ENCODE data around the gene TLR8. TPM values are rescaled to one million over a fixed set of nuclear protein-coding genes. Genes with fewer than 3 reads are reported as not detected.

TLR8 gene
- total RNA-seq, 2 donors from 2014 or later, result 0.35 to 1.6 TPM

GRCh38 chrX:12901486-12901885 lies 4.9 kb upstream of the TLR8 start:
- H3K4me3 ChIP-seq, result no peak overlapping the region
- H3K9ac ChIP-seq (ENCODE audit: low read depth in 2 of 2, low read length in 2 of 2), result no peak overlapping the region
- TF ChIP-seq, protein P1, sequence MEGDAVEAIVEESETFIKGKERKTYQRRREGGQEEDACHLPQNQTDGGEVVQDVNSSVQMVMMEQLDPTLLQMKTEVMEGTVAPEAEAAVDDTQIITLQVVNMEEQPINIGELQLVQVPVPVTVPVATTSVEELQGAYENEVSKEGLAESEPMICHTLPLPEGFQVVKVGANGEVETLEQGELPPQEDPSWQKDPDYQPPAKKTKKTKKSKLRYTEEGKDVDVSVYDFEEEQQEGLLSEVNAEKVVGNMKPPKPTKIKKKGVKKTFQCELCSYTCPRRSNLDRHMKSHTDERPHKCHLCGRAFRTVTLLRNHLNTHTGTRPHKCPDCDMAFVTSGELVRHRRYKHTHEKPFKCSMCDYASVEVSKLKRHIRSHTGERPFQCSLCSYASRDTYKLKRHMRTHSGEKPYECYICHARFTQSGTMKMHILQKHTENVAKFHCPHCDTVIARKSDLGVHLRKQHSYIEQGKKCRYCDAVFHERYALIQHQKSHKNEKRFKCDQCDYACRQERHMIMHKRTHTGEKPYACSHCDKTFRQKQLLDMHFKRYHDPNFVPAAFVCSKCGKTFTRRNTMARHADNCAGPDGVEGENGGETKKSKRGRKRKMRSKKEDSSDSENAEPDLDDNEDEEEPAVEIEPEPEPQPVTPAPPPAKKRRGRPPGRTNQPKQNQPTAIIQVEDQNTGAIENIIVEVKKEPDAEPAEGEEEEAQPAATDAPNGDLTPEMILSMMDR (IDR thresholded peaks at IDR 0.05), result peak; percentile 79
- H3K9me3 ChIP-seq, result no peaks in the 10 kb centered on the region
- H3K27ac ChIP-seq, result no peak overlapping the region
- no peaks in the 10 kb centered on the region for H3K4me1 ChIP-seq
- DNase-seq, result peak; percentile 77
- intact Hi-C loops (cut with DNase I), result no loop called here
- H3K27me3 ChIP-seq, result no peaks in the 10 kb centered on the region
- H3K36me3 ChIP-seq, result no peaks in the 10 kb centered on the region

DNA sequence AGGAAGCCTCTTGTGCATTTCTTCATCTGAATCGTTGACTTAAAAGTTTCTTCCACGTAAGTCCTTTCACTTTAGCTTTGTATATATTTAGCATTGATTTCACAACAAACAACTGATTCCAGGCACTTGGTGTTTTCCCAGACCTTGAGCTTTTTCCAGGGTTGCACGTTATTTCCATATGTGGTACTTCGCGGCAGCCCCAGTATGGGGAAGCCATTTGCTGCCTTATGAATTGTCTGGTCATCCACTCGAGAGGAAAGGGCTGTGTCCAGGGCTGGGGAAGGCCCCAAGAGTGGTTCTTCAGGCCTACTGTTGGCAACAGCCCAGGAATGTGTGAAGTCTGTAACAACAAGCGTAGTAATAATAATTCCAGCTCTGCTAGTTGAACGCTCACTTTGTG lies 2.8 kb upstream of the TLR8 start:
- H3K27ac ChIP-seq, result no peak overlapping the region
- H3K9me3 ChIP-seq, result no peaks in the 10 kb centered on the region
- no peaks in the 10 kb centered on the region for H3K4me1 ChIP-seq
- no peaks in the 10 kb centered on the region for H3K36me3 ChIP-seq
- TF ChIP-seq, protein P1 (IDR thresholded peaks at IDR 0.05), result no peak
- no peak for DNase-seq
- H3K4me3 ChIP-seq, result no peak overlapping the region
- intact Hi-C loops (cut with DNase I), result no loop called here
- H3K9ac ChIP-seq (ENCODE audit: low read depth in 2 of 2, low read length in 2 of 2), result no peak overlapping the region
- no peaks in the 10 kb centered on the region for H3K27me3 ChIP-seq

DNA sequence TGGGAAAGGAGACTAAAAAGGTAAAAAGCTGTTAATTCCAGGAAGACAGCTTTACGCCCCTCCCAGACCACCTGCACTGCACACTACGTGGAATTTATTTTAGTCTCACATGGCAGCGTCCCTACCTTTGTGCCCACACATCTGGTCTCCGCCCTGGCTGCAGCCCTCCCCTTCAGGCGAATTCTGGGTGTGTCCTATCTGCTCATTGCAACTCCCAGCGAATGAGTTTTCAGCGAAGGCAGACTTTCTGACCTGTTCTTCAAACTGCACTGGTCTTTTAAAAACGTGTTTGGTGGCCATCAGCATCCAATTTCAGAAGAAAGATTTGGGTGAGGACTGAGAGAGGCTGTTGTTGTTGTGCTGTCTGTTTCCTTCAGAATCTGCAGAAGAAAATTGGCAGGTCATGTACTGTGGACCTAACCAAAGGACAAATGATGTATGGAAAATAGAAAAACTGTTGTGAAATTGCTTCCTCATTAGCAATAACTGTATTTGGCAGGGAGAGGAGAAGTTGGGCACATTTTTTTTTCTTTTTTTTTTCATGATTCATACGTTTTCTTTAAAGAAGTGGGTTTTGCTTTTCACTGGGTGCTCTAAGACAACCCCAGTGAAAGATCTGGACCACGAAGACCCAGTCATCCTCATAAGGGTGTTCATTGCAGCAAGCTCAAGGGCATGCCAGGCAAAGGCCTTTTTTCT lies 4.2 kb downstream of the TLR8 start:
- DNase-seq, result no peak
- no peak overlapping the region for H3K4me3 ChIP-seq
- no peaks in the 10 kb centered on the region for H3K36me3 ChIP-seq
- H3K4me1 ChIP-seq, result no peaks in the 10 kb centered on the region
- TF ChIP-seq, protein P1 (IDR thresholded peaks at IDR 0.05), result no peak
- H3K27ac ChIP-seq, result no peak overlapping the region
- H3K27me3 ChIP-seq, result no peaks in the 10 kb centered on the region
- H3K9me3 ChIP-seq, result no peaks in the 10 kb centered on the region
- no peak overlapping the region for H3K9ac ChIP-seq (ENCODE audit: low read depth in 2 of 2, low read length in 2 of 2)
- intact Hi-C loops (cut with DNase I), result no loop called here

DNA sequence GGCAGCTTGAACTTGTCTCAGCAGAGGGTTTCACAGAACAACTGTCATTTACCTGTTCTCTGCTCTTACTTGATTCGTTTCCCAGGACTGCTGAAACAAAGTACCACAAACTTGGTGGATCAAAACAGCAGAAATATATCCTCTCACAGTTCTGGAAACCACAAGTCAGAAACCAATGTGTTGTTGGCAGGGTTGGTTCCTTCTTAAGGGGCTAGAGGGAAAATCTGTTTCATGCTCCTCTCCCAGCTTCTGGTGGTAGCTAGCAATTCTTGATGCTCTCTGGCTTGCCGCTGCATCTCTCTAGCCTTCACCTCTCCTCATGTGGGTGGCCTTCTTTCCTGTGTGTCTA lies 4.7 kb downstream of the TLR8 start:
- Histone ChIP-seq H3K36me3 (no peaks in the 10 kb centered on the region), H3K4me3 (no peak overlapping the region), H3K27ac (no peak overlapping the region), H3K27me3 (no peaks in the 10 kb centered on the region), H3K9ac (ENCODE audit: low read depth in 2 of 2, low read length in 2 of 2) (no peak overlapping the region), H3K4me1 (no peaks in the 10 kb centered on the region), H3K9me3 (no peaks in the 10 kb centered on the region)
- TF ChIP-seq, protein P1 (IDR thresholded peaks at IDR 0.05), result no peak
- no peak for DNase-seq
- intact Hi-C loops (cut with DNase I), result no loop called here

- no peaks in the 10 kb centered on the region for H3K9me3 ChIP-seq
- no peak overlapping the region for H3K9ac ChIP-seq (ENCODE audit: low read depth in 2 of 2, low read length in 2 of 2)
- DNase-seq, result no peak
- H3K27ac ChIP-seq, result no peak overlapping the region
- TF ChIP-seq, protein P1 (IDR thresholded peaks at IDR 0.05), result no peak
- no peaks in the 10 kb centered on the region for H3K36me3 ChIP-seq
- intact Hi-C loops (cut with DNase I), result no loop called here
- H3K4me3 ChIP-seq, result no peak overlapping the region
- no peaks in the 10 kb centered on the region for H3K4me1 ChIP-seq
- H3K27me3 ChIP-seq, result no peaks in the 10 kb centered on the region
Measured at GRCh38 chrX:12912791-12913482, 6.5 kb downstream of the TLR8 start.
